Gastrocnemius medialis (tissue), 4 donors: Measurements from ENCODE around the gene SEC23A.

ENCODE experiments used
- POLR2A ChIP-seq, 2 donors: fragments of 450-650 bp; IDR thresholded peaks; one replicate each; pipeline ENCODE4 v1.6.1; 2017; ENCODE audit warnings: antibody characterized with exemption in 2 of 2, mild to moderate bottlenecking in 2 of 2, moderate library complexity in 2 of 2
- TF ChIP-seq, protein P1 (sequence below), 5 experiments: fragments of 450-650 bp in 3 of 5; fragments of 200-600 bp in 2 of 5; sonication (generic) in 2 of 5; IDR thresholded peaks in 4 of 5; conservative IDR thresholded peaks in 1 of 5; 1 replicate in 4 of 5; 2 replicates in 1 of 5; pipeline ENCODE4 v1.5.1; 2016 to 2019; ENCODE audit warnings: antibody characterized with exemption in 5 of 5, mild to moderate bottlenecking in 3 of 5, moderate library complexity in 3 of 5

DNA sequence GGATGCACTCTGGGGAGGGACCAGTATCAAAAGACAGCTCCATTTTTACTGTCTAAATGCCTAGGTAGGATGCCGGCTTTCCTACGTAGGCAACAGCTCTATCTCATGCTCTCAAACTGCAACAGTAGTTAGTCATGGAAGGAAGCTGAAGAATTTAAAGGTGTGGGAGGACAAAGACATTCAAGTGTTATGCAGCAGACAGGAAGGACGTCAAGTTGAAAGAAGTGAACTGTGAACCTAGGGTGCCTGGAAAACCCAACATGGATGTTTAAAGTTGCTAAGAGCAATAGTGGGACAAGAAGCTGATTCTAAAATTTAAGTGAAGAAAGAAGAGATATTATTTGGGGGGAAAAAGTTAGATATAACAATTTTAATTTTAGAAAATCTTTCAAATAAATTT lies 5.9 kb downstream of the SEC23A start:
- TF ChIP-seq, protein P1, sequence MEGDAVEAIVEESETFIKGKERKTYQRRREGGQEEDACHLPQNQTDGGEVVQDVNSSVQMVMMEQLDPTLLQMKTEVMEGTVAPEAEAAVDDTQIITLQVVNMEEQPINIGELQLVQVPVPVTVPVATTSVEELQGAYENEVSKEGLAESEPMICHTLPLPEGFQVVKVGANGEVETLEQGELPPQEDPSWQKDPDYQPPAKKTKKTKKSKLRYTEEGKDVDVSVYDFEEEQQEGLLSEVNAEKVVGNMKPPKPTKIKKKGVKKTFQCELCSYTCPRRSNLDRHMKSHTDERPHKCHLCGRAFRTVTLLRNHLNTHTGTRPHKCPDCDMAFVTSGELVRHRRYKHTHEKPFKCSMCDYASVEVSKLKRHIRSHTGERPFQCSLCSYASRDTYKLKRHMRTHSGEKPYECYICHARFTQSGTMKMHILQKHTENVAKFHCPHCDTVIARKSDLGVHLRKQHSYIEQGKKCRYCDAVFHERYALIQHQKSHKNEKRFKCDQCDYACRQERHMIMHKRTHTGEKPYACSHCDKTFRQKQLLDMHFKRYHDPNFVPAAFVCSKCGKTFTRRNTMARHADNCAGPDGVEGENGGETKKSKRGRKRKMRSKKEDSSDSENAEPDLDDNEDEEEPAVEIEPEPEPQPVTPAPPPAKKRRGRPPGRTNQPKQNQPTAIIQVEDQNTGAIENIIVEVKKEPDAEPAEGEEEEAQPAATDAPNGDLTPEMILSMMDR (IDR thresholded peaks at IDR 0.05 in 4 of 5, conservative IDR thresholded peaks at IDR 0.05 in 1 of 5): no peak
- TF ChIP-seq POLR2A (IDR thresholded peaks at IDR 0.05): no peak
